ENCODE measurements around the gene MYO1B. TPM values are rescaled to one million over a fixed set of nuclear protein-coding genes. Genes with fewer than 3 reads are reported as not detected.

MYO1B gene
- total and polyA plus RNA-seq, 2 of the 8 experiments (the other 6 are each of a cell fraction or from before 2014, with no cell fraction given), result 15.5 to 61.2 TPM

- TF ChIP-seq CHD1 (IDR thresholded peaks at IDR 0.05; ENCODE audit: low read depth, low read length) (no peak), POLR2AphosphoS5 (IDR thresholded peaks at IDR 0.05; ENCODE audit: low read depth, low read length) (no peak), SIRT6 (IDR thresholded peaks at IDR 0.05; ENCODE audit: low read length) (no peak), BCL11A (IDR thresholded peaks at IDR 0.05; ENCODE audit: low read depth in 2 of 2, low read length in 2 of 2) (no peak), SIN3A (conservative IDR thresholded peaks at IDR 0.05 in 1 of 2, IDR thresholded peaks at IDR 0.05 in 1 of 2; ENCODE audit: low read depth in 1 of 2, low read length in 2 of 2) (no peak), TBP (IDR thresholded peaks at IDR 0.05; ENCODE audit: low read depth, low read length) (no peak), POLR2A (IDR thresholded peaks at IDR 0.05; ENCODE audit: control extremely low read depth in 1 of 2, low read depth in 2 of 2, low read length in 2 of 2) (no peak)
Measured at GRCh38 chr2:191266201-191266600, 21.0 kb downstream of the MYO1B start (continued).

Data from H1 (cell line).